Measurements from ENCODE around the gene S100A8.

Gene S100A8

DNA sequence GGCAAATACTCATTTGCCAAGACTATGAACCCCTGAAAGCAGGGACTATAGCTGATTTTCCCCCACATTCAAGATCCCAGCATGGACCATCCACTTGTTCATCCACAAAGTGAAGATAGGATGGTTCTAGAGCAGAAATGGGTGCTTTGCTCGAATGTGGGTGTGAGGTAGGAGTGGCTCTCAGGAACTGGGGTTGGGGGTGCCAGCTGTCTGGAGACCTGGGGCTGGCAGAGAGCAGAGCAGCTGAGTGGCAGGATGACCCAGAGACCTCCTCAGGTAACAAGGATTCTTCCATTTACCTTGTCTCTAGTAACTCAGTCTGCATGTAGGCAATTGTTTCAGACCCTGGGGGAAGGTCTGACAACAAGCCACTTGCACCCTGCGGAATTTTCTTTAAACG is 27.2 kb downstream of the S100A8 start:
- no peak overlapping the region for H3K27ac ChIP-seq (ENCODE audit: low read length)
- TF ChIP-seq EZH2phosphoT487 (IDR thresholded peaks at IDR 0.05; ENCODE audit: low read depth): no peak
- peaks cover 21% of the 10 kb centered on the region for H3K4me1 ChIP-seq (ENCODE audit: low read length)
- no peaks in the 10 kb centered on the region for H4K20me1 ChIP-seq (ENCODE audit: insufficient read depth, low read length)
- H3K4me2 ChIP-seq (ENCODE audit: low read length): no peak overlapping the region
- no peak overlapping the region for H2AFZ ChIP-seq (ENCODE audit: low read depth, low read length)
- H3K79me2 ChIP-seq (ENCODE audit: low read length): no peaks in the 10 kb centered on the region
- H3K4me3 ChIP-seq (ENCODE audit: low read length): no peak overlapping the region
- H3K36me3 ChIP-seq (replicated peaks; ENCODE audit: low read depth, low read length): no peaks in the 10 kb centered on the region
- peaks cover 16% of the 10 kb centered on the region for H3K27me3 ChIP-seq (ENCODE audit: low read depth, low read length)
- no peak overlapping the region for H3K9ac ChIP-seq (ENCODE audit: low read length)
- H3K9me3 ChIP-seq (ENCODE audit: insufficient read depth, low read length): no peaks in the 10 kb centered on the region

DNA sequence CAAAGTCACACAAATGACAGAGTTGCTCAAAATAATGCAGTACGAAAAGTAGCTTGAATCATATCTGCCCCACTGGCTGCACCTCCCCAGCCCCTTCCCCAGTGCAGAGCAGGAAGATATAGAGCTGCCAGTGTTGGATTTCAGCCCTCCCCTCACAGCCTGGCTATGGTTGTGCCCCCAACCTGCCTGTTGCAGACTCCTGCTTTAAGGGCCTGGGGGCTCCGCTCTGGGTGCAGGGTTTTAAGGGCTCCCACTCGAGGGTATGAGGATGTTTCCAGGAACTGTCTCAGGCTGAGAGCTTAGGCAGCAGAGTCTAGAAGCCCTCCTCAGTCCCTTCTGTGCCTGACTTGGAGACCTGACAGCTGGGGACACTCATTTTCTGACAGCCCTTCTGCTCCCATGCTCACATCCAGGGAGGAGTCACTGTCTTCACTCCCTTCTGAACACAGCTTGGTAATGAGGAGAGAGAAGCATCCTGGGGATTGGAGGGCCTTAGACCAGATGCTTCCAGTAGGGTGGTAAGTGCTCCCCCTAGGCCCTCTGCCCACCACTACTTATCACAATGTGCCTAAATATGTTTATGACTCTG is 28.6 kb downstream of the S100A8 start:
- no peak for TF ChIP-seq EZH2phosphoT487 (IDR thresholded peaks at IDR 0.05; ENCODE audit: low read depth)
- TF ChIP-seq, protein P1, sequence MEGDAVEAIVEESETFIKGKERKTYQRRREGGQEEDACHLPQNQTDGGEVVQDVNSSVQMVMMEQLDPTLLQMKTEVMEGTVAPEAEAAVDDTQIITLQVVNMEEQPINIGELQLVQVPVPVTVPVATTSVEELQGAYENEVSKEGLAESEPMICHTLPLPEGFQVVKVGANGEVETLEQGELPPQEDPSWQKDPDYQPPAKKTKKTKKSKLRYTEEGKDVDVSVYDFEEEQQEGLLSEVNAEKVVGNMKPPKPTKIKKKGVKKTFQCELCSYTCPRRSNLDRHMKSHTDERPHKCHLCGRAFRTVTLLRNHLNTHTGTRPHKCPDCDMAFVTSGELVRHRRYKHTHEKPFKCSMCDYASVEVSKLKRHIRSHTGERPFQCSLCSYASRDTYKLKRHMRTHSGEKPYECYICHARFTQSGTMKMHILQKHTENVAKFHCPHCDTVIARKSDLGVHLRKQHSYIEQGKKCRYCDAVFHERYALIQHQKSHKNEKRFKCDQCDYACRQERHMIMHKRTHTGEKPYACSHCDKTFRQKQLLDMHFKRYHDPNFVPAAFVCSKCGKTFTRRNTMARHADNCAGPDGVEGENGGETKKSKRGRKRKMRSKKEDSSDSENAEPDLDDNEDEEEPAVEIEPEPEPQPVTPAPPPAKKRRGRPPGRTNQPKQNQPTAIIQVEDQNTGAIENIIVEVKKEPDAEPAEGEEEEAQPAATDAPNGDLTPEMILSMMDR (IDR thresholded peaks at IDR 0.05; ENCODE audit: low read depth, low read length): no peak
- no peaks in the 10 kb centered on the region for H3K9me3 ChIP-seq (ENCODE audit: insufficient read depth, low read length)
- H3K4me3 ChIP-seq (ENCODE audit: low read length): no peak overlapping the region
- H3K27me3 ChIP-seq (ENCODE audit: low read depth, low read length): peaks cover 16% of the 10 kb centered on the region
- H3K4me1 ChIP-seq (ENCODE audit: low read length): peaks cover 30% of the 10 kb centered on the region
- no peak overlapping the region for H2AFZ ChIP-seq (ENCODE audit: low read depth, low read length)
- H3K36me3 ChIP-seq (replicated peaks; ENCODE audit: low read depth, low read length): no peaks in the 10 kb centered on the region
- no peak overlapping the region for H3K27ac ChIP-seq (ENCODE audit: low read length)
- H3K79me2 ChIP-seq (ENCODE audit: low read length): no peaks in the 10 kb centered on the region
- H4K20me1 ChIP-seq (ENCODE audit: insufficient read depth, low read length): no peaks in the 10 kb centered on the region
- H3K9ac ChIP-seq (ENCODE audit: low read length): no peak overlapping the region
- no peak overlapping the region for H3K4me2 ChIP-seq (ENCODE audit: low read length)

DNA sequence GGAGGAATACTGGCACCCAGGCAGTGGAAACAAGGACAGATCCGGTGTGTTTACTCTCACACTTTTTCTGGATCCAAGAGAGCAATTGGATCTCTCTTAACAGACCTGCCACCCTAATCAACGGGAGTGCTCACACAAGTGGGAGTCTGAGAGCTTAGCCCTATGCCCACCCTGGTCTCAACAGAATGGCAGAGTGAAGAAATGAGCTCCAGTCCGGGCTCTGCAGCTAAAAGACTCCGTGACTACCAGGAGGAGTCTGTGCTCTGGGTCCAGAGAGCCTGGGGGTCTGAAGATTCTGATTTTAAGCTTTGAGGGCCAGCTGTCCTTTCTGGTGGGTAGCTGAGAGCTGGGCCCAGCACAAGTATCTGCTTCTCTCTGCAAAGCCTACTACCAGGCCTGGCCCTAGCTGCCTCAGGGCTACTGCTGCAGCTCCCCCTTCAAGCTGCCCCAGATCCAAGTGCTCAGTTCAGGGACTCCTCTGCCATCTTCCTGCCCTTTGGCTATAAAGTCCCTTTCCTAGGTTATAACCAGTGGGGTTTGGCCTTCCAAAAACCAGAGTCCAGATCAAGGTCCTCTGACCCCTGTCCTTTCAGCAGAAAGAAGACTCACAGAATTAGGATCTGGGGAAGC is 29.3 kb downstream of the S100A8 start:
- Histone ChIP-seq H3K27ac (ENCODE audit: low read length) (no peak overlapping the region), H3K4me3 (ENCODE audit: low read length) (no peak overlapping the region), H2AFZ (ENCODE audit: low read depth, low read length) (no peak overlapping the region), H3K79me2 (ENCODE audit: low read length) (no peaks in the 10 kb centered on the region), H3K27me3 (ENCODE audit: low read depth, low read length) (peaks cover 20% of the 10 kb centered on the region), H3K4me2 (ENCODE audit: low read length) (no peak overlapping the region), H3K36me3 (replicated peaks; ENCODE audit: low read depth, low read length) (no peaks in the 10 kb centered on the region), H3K9ac (ENCODE audit: low read length) (no peak overlapping the region), H3K4me1 (ENCODE audit: low read length) (peaks cover 31% of the 10 kb centered on the region), H3K9me3 (ENCODE audit: insufficient read depth, low read length) (no peaks in the 10 kb centered on the region), H4K20me1 (ENCODE audit: insufficient read depth, low read length) (no peaks in the 10 kb centered on the region)
- TF ChIP-seq EZH2phosphoT487 (IDR thresholded peaks at IDR 0.05; ENCODE audit: low read depth): no peak
- TF ChIP-seq, protein P1 (IDR thresholded peaks at IDR 0.05; ENCODE audit: low read depth, low read length): no peak

DNA sequence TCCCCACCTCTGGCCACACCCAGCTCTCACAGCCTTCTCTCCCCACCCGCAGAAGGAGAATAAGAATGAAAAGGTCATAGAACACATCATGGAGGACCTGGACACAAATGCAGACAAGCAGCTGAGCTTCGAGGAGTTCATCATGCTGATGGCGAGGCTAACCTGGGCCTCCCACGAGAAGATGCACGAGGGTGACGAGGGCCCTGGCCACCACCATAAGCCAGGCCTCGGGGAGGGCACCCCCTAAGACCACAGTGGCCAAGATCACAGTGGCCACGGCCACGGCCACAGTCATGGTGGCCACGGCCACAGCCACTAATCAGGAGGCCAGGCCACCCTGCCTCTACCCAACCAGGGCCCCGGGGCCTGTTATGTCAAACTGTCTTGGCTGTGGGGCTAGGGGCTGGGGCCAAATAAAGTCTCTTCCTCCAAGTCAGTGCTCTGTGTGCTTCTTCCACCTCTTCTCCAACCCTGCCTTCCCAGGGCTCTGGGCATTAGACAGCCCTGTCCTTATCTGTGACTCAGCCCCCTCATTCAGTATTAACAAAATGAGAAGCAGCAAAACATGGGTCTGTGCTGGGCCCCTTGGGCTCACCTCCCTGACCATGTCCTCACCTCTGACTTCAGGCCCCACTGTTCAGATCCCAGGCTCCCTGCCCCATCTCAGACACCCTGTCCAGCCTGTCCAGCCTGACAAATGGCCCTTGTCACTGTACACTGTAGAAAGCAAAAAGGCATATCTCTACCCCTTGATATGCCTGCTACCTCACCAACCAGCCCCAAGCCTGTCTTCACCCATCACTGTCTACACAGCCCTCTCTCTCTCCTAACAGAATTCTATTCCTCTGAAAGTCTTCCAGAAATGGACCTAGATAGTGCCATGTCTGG is 30.0 kb downstream of the S100A8 start:
- Histone ChIP-seq H3K4me2 (ENCODE audit: low read length) (no peak overlapping the region), H3K79me2 (ENCODE audit: low read length) (no peaks in the 10 kb centered on the region), H4K20me1 (ENCODE audit: insufficient read depth, low read length) (no peaks in the 10 kb centered on the region), H3K4me1 (ENCODE audit: low read length) (peaks cover 31% of the 10 kb centered on the region), H3K27me3 (ENCODE audit: low read depth, low read length) (peaks cover 21% of the 10 kb centered on the region), H3K36me3 (replicated peaks; ENCODE audit: low read depth, low read length) (no peaks in the 10 kb centered on the region), H2AFZ (ENCODE audit: low read depth, low read length) (no peak overlapping the region), H3K4me3 (ENCODE audit: low read length) (no peak overlapping the region), H3K27ac (ENCODE audit: low read length) (no peak overlapping the region), H3K9me3 (ENCODE audit: insufficient read depth, low read length) (no peaks in the 10 kb centered on the region), H3K9ac (ENCODE audit: low read length) (no peak overlapping the region)
- no peak for TF ChIP-seq EZH2phosphoT487 (IDR thresholded peaks at IDR 0.05; ENCODE audit: low read depth)
- TF ChIP-seq, protein P1 (IDR thresholded peaks at IDR 0.05; ENCODE audit: low read depth, low read length): no peak

All from OCI-LY3 (cell line).